Bronchial epithelial cell (primary cell): ENCODE results near the gene STUM. TPM values are rescaled to one million over a fixed set of nuclear protein-coding genes. Genes with fewer than 3 reads are reported as not detected.
A peak's percentile ranks its signal among the peaks of the same experiment; 100 is the strongest.

Experiments
- DNase-seq: peaks from one replicate; pipeline ENCODE4 v3.0.0-alpha.2; 2010; ENCODE audit warnings: low read depth
- FAIRE-seq: peaks from 2 replicates; lab custom pipeline; 2011; peaks lifted over from hg19 to GRCh38; lab: Jason Lieb, UNC
- H3K27me3 ChIP-seq: 2 replicates; pipeline ENCODE4 v1.5.1; 2011; ENCODE audit warnings: low read length; ENCODE audit not compliant: control insufficient read depth, insufficient read depth
- H3K36me3 ChIP-seq: 2 replicates; pipeline ENCODE4 v1.5.1; 2011; ENCODE audit warnings: low read length; ENCODE audit not compliant: control insufficient read depth, insufficient read depth
- H3K4me3 ChIP-seq: 2 replicates; pipeline ENCODE4 v1.5.1; 2011; ENCODE audit warnings: mild to moderate bottlenecking, low read depth, low read length, control low read depth
- CTCF ChIP-seq: IDR thresholded peaks from 2 replicates; pipeline ENCODE4 v1.5.1; 2011; ENCODE audit warnings: mild to moderate bottlenecking, moderate library complexity, low read length, control low read depth, inconsistent platforms; ENCODE audit not compliant: insufficient read depth, severe bottlenecking
- total RNA-seq: library from RNA; depleted of rRNA; stranded (reverse); fragments of >200 nt; gene quantifications from 2 replicates; pipeline ENCODE4 v1.2.1, GENCODE V29; 2014

STUM gene
- total RNA-seq, 1 donor from 2014 or later, result not detected

- no peak for FAIRE-seq
- Histone ChIP-seq H3K4me3 (no peak overlapping the region), H3K36me3 (no peaks in the 10 kb centered on the region), H3K27me3 (no peaks in the 10 kb centered on the region)
- DNase-seq, result peak; percentile 21
- TF ChIP-seq CTCF, result no peak
These were observed 39.9 kb downstream of the STUM start for GRCh38 chr1:226588484-226588883.

- FAIRE-seq (no peak), DNase-seq (no peak)
- Histone ChIP-seq H3K27me3 (no peaks in the 10 kb centered on the region), H3K36me3 (no peaks in the 10 kb centered on the region), H3K4me3 (no peak overlapping the region)
- no peak for TF ChIP-seq CTCF
These were observed 40.6 kb downstream of the STUM start for GRCh38 chr1:226589008-226589733.

GRCh38 chr1:226590614-226591013 lies 42.0 kb downstream of the STUM start:
- no peak for FAIRE-seq
- no peak for DNase-seq
- Histone ChIP-seq H3K27me3 (no peaks in the 10 kb centered on the region), H3K36me3 (no peaks in the 10 kb centered on the region), H3K4me3 (no peak overlapping the region)
- no peak for TF ChIP-seq CTCF

GRCh38 chr1:226593541-226593940 lies 45.0 kb downstream of the STUM start:
- TF ChIP-seq CTCF, result no peak
- FAIRE-seq (no peak), DNase-seq (no peak)
- H3K36me3 ChIP-seq, result no peaks in the 10 kb centered on the region
- no peak overlapping the region for H3K4me3 ChIP-seq
- H3K27me3 ChIP-seq, result peaks cover 1% of the 10 kb centered on the region

GRCh38 chr1:226596531-226597165 lies 48.1 kb downstream of the STUM start:
- no peaks in the 10 kb centered on the region for H3K36me3 ChIP-seq
- DNase-seq, result no peak
- no peak for FAIRE-seq
- no peak overlapping the region for H3K4me3 ChIP-seq
- peaks cover 1% of the 10 kb centered on the region for H3K27me3 ChIP-seq
- peak; percentile 4 for TF ChIP-seq CTCF
